GM03348 (cell line): ENCODE measurements around the gene FRMPD1.

Experiments
- DNase-seq: peaks from one replicate; pipeline ENCODE4 v3.0.0; 2012; ENCODE audit warnings: low spot score

FRMPD1 gene

GRCh38 chr9:37678789-37679273 lies 28.1 kb downstream of the FRMPD1 start:
- DNase-seq = no peak

GRCh38 chr9:37679649-37680402 lies 29.1 kb downstream of the FRMPD1 start:
- DNase-seq = no peak

GRCh38 chr9:37682951-37683350 lies 32.2 kb downstream of the FRMPD1 start:
- no peak for DNase-seq

GRCh38 chr9:37683531-37684371 lies 33.0 kb downstream of the FRMPD1 start:
- DNase-seq = no peak

- no peak for DNase-seq
These were observed 42.0 kb downstream of the FRMPD1 start for GRCh38 chr9:37692622-37693221.

- peak; percentile 20 for DNase-seq
These were observed 42.5 kb downstream of the FRMPD1 start for GRCh38 chr9:37693260-37693659.

GRCh38 chr9:37694355-37694754 lies 43.6 kb downstream of the FRMPD1 start:
- DNase-seq = no peak

- DNase-seq = no peak
These were observed 45.8 kb downstream of the FRMPD1 start for GRCh38 chr9:37696528-37696927.

GRCh38 chr9:37700131-37700530 lies 49.4 kb downstream of the FRMPD1 start:
- DNase-seq = no peak

- DNase-seq = no peak
These were observed 50.1 kb downstream of the FRMPD1 start for GRCh38 chr9:37700900-37701299.

- DNase-seq = no peak
These were observed 55.0 kb downstream of the FRMPD1 start for GRCh38 chr9:37705787-37706186.

- DNase-seq = no peak
These were observed 55.5 kb downstream of the FRMPD1 start for GRCh38 chr9:37706290-37706689.

- DNase-seq = no peak
These were observed 57.0 kb downstream of the FRMPD1 start for GRCh38 chr9:37707748-37708147.

GRCh38 chr9:37710046-37710445 lies 59.3 kb downstream of the FRMPD1 start:
- DNase-seq = no peak

- no peak for DNase-seq
These were observed 64.5 kb downstream of the FRMPD1 start for GRCh38 chr9:37715260-37715659.

- DNase-seq = no peak
These were observed 65.3 kb downstream of the FRMPD1 start for GRCh38 chr9:37715991-37716505.

- no peak for DNase-seq
These were observed 68.8 kb downstream of the FRMPD1 start for GRCh38 chr9:37719526-37719925.

GRCh38 chr9:37727013-37727412 lies 76.3 kb downstream of the FRMPD1 start:
- no peak for DNase-seq

GRCh38 chr9:37729499-37729898 lies 78.7 kb downstream of the FRMPD1 start:
- DNase-seq = no peak

- peak; percentile 24 for DNase-seq
These were observed 79.5 kb downstream of the FRMPD1 start for GRCh38 chr9:37730256-37730655.

- DNase-seq = no peak
These were observed 80.1 kb downstream of the FRMPD1 start for GRCh38 chr9:37730839-37731238.

GRCh38 chr9:37732086-37732741 lies 81.5 kb downstream of the FRMPD1 start:
- DNase-seq = no peak
